ENCODE results near the gene PYGM. TPM values are rescaled to one million over a fixed set of nuclear protein-coding genes. Genes with fewer than 3 reads are reported as not detected.

The PYGM gene
- total and polyA plus RNA-seq, 2 of the 8 experiments (the other 6 are each of a cell fraction or from before 2014, with no cell fraction given): 9.6 to 10.0 TPM

DNA sequence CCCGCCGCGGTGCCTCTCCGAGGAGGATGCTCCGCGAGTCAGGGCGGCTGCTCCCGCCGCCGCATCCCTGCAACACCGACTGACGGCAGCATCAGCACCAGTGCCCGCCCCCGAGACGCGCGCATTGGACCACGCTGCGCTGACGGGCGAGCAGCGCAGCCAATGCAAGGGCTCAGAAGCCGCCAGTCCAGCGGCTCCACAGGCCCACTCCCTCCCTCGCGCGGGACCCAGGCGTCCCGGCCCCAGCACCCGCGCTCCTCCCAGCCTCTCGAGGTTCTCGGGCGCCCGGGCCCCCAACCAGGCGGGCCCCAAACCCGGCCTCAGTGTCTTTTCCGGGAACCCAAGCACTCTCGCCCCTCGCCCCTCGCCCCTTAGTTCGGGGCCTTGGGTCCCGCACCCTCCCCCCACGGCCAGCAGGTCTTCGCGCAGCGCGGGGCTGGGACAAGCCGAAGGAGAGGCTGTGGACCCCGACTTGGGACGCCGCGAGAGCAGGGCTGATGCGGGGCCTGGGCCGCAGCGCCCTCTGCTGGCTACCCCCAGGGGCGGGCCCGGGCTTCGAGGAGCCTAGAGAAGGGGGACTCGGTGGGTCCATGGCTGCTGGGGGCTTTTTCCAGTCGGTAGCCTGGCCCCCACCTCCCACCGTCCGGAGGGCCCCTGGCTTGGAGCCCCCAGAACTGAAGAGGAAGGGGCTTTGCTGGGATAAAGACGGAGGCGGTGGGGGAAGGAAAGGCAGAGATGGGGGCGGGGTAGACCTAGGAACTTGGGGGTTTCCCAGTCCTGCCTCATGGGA is 36.5 kb downstream of the PYGM start, which contains the start of gene NRXN2 (continued):
- TF ChIP-seq KDM5A (IDR thresholded peaks at IDR 0.05; ENCODE audit: low read length): no peak
- TF ChIP-seq RAD21 (IDR thresholded peaks at IDR 0.05 in 1 of 2, conservative IDR thresholded peaks at IDR 0.05 in 1 of 2; ENCODE audit: low read depth in 2 of 2, low read length in 2 of 2): peak; percentile 74 to 84
- TF ChIP-seq YY1 (IDR thresholded peaks at IDR 0.05; ENCODE audit: low read depth, low read length): peak; percentile 25; the same call in 1 of the 2 replicates
